ENCODE data around the gene GJB5.
A peak's percentile ranks its signal among the peaks of the same experiment; 100 is the strongest.

Gene GJB5

DNA sequence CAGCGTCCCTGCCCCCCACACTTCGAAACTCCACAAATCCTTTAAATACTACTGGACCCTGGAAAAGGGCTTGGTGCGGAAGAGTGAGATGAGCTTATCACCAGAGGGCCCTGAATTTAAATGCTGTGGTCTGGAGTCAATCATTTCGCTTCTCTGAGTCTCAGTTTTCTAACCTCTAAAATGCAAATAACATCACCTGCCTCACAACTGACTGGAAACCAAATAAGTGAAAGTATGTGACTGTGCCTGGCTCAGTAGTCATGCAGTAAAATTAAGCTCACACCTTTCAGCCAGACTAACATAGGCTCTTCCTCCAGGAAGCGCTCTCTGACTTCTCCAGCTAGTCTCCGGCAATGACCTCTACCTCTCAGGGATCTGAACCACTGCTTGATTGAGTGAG is 42.1 kb downstream of the GJB5 start:
- DNase-seq: no peak

DNA sequence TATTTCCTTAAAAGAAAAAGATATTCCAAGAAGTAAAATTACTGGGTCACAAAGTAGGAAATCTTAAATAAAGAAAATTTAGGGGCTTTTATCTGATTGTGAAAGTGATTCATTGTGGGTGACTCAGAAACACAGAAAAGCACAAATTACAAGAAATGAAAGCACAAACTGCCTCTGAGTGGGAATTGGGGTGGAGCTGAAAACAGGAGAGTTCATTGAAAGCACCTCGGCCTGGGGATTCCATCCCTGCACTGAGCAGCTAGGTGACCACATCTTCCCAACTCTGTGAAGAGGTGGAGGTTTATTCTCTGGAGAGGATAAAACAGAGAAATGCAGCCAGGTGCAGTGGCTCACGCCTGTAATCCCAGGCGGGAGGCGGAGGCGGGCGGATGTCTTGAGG is 45.4 kb downstream of the GJB5 start:
- DNase-seq: peak; percentile 19

DNA sequence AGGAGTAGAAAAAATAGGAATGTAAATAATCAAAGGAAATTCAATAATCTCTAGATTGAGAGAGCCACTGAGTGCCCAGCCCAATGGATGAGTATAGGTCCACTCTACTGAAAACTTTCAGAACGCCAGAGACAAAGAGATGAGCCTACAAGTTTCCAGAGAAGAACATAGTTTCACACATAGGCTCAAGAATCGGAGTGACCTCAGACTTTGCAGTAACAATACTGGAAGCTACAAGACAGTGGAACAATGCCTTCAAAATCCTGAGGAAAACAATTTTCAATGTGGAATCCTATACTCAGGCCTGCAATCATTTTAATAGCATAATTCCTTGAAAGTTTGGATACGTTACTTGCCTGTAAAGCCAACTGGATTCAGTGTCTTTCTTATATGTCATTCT is 48.9 kb downstream of the GJB5 start:
- DNase-seq: no peak

GRCh38 chr1:34806396-34806795 is 51.5 kb downstream of the GJB5 start:
- DNase-seq: no peak
